DMS79 treated with DMSO at 0.1 percent for 48 hours (cell line): ENCODE results near the gene MC3R.

Experiments used
- DNase-seq: peaks from one replicate; lab custom pipeline; 2025; lab: John Stamatoyannopoulos, UW

The MC3R gene

GRCh38 chr20:56249956-56250355, 1.4 kb downstream of the MC3R start:
- no peak for DNase-seq

- no peak for DNase-seq
Measured at GRCh38 chr20:56257604-56258003, 9.1 kb downstream of the MC3R start.

GRCh38 chr20:56259948-56260347, 11.4 kb downstream of the MC3R start:
- no peak for DNase-seq

- no peak for DNase-seq
Measured at GRCh38 chr20:56268536-56268935, 20.0 kb downstream of the MC3R start.

- no peak for DNase-seq
Measured at GRCh38 chr20:56271974-56272373, 23.4 kb downstream of the MC3R start.

- DNase-seq, result no peak
Measured at GRCh38 chr20:56273491-56273890, 25.0 kb downstream of the MC3R start.

- no peak for DNase-seq
Measured at GRCh38 chr20:56274156-56274555, 25.6 kb downstream of the MC3R start.

GRCh38 chr20:56278196-56278595, 29.7 kb downstream of the MC3R start:
- DNase-seq, result no peak

- DNase-seq, result no peak
Measured at GRCh38 chr20:56285496-56285895, 37.0 kb downstream of the MC3R start.

GRCh38 chr20:56289652-56290051, 41.1 kb downstream of the MC3R start:
- DNase-seq, result no peak

GRCh38 chr20:56299362-56299761, 50.8 kb downstream of the MC3R start:
- no peak for DNase-seq
